GM21576 (cell line): ENCODE results near the gene AKT1.
"Not testable (repeated sequence)": the region's sequence is repeated elsewhere in the genome, so short reads cannot be mapped to it uniquely, and the experiment has no call there.

Source experiments
- ATAC-seq: cut with Tn5 transposase; IDR thresholded peaks from one replicate; pipeline ENCODE4 v1.9.1; 2021; ENCODE audit warnings: mild to moderate bottlenecking, moderate library complexity; ENCODE audit not compliant: unreplicated experiment

Gene AKT1

DNA sequence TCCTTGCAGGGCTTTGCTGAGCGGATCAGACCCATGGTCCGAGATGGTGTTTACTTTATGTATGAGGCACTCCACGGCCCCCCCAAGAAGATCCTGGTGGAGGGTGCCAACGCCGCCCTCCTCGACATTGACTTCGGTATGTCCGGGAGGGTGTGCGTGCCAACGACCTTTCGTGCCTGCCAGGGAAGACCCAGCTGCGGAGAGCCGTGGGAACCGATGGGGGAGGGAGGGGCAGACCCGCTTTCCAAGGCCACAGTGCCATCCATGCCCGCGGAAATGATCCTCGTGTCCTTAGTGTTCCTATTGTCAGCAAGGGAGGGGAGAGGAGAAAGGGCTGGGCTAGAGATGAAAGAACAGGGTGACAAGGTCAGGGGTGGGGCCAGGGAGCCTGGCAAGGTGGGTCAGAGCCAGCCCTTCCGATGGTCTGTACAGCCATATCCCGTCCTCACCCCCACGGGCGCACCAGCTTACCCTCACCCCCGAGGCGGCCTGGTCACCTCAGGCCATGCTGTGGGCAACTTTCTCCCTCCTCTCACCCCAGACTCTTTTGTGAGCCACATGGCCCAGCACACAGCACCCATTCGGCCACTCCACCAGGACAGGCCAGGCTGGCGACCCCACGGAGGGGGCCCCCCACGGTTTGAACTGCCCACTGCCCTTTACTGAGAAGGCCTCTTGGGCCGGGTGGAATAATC, 54.3 kb downstream of the AKT1 start:
- ATAC-seq, result no peak

DNA sequence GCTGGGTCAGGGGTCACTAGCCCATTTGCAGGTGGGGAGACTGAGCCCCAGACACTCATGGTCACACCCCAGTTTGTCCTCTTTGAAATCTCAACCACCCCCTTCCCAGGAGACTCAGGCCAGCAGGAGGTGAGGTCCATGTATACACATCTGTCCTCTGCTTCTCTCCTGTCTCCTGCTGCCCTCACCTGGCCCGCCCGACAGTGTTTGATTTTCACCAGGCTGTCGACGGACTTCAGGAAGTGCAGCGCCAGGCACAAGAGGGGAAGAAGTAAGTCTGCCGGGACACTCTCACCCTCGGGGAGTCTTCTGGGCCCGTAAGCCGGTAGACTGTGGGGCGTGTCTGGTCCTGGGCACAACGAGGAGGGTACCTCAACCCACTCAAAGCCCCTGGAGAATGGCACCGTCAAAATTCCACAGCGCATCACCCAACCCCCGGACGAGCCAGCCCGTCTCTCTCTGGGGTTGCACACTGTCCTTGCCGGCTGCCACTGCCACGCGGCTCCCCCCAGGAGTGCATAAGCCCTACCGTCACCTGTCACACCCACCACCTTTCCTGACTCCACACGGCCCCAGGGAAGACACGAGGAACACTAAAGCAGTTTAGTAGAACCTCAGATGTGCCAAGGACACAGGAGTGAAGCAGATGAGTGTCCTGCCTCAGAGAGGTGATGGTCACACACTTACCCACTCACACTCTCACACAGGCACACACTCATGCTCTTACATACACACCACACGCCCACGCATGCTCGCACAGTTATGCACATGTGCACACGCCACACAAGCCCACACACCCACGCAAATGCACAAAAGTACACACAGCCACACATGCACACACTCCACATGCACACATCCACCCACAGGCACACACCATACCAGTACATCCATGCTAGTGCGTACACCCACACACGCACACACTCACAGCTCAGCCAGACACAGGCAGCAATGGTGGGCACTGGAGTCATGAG, 55.7 kb downstream of the AKT1 start:
- no peak for ATAC-seq

DNA sequence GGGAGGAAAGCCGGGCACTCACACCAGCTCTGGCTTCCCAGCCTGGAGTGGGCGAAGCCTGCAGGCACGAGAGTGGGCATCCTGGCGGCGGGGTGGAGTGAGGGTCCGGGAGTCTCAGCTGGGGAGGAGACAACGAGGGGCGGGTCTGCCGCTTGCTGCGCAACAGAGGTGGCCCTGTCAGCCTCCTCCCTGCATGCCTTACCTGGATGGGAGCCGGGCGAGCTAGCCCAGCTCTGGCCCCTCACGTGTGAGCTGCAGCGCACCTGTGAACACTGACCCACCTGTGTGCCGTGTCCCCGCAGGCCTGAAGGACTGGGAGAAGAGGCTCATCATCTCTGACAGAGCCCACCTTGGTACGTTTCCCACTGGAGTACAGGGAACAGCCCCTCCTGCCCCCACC, 56.5 kb downstream of the AKT1 start:
- no peak for ATAC-seq

DNA sequence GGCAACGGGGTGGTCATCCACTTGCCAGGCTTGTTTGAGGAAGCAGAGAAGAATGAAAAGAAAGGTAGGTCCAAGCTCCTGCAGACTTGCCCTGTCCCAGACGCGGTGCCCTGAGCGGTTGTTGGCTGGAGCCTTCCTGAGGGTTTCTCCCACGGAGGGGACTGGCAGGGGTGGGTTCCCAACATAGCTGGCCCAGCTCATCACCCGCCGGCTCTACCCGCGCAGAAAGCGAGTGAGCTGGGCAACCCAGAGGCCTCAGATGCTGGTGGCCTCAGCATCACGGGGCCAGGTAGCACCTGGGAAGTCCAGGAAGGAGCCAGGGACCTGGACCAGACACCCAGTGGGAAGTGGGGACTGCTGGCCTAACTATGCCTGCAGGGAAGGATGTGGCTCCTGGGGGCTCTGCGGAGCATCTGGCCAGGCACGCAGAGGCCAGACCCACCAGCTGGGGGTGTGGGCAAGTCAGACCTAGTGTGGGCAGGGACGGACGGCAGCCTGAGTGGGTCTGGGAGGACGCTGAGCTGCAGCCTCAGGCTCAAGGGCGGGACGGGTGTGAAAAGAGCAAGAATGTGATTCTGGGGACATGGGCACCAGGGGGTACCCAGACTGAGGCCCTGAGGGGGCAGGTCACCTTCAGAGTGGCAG, 57.1 kb downstream of the AKT1 start:
- no peak for ATAC-seq

- ATAC-seq, result no peak
Observed at GRCh38 chr14:104735830-104736642, 59.5 kb downstream of the AKT1 start.

DNA sequence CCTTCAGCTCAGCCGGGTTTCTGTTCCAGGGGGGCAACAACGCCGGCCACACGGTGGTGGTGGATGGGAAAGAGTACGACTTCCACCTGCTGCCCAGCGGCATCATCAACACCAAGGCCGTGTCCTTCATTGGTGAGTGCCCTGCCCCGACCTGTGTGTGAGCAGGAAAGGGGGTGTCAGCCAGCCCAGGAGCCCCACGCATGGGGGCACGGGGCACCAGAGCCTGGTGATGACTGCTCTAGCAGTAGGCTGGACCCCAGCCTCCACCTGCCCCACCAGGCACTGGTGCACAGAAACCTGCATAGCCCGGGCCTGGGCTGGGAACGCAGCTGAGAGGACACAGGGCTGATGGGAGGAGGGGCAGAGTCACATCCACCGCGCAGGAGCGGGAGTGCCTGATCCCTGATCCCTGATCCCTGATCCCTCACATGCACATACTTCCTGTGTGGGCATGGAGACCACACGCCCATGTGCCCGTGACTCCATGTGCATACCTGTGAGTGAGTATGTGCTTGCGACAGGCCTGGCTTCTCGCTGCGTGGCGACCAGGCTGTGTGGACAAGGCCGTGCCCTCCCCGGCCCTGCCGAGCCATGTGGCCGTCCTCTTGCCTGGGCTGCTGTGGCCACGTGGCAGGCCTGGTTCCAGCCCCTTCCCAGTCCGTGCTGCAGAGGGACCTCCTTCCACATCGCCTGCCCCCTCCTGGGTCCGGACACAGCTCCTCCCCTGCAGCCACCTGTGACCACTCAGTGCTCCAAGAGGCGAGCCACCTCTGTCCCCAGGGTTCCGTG, 60.4 kb downstream of the AKT1 start:
- no peak for ATAC-seq

- ATAC-seq, result no peak
Observed at GRCh38 chr14:104734601-104734990, 61.0 kb downstream of the AKT1 start.

- no peak for ATAC-seq
Observed at GRCh38 chr14:104734051-104734587, 61.4 kb downstream of the AKT1 start.

DNA sequence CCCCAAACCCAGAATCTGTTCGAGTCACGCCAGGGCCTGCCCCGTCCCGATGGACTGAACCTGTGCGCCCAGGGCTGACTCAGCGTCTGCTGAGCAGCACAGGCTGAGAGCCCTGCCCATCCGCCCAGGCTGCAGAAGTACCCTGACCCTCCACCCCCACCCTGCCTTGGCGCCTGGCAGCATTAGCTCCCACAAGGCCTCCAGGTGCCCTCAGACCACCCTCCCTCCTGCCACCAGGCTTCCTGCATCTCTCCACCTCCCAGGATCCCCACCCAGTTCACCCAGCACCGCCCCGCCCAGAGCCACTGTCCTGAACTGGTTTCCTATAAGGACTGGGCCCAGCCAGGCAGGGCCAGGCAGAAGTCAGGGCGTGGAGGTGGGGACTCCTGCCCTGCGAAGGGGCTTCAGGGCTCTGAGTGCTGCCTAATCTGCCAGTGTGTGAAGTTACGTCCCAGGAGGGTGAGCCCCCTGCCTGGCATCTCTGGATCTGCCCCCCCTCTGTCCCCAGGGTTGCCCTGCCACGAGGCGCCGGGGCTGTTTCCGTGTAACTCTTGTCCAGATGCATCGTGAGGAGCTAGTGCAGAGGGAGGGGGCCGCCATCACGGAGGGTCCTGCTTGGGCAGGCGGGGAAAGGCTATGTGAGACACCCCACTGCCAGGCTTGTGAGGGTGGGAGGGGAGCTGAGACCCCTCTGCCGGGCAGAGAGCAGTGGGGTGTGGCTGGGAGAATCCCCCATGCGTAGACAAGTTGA, 62.4 kb downstream of the AKT1 start:
- ATAC-seq, result no peak

- ATAC-seq, result no peak
Observed at GRCh38 chr14:104732355-104732804, 63.2 kb downstream of the AKT1 start.

DNA sequence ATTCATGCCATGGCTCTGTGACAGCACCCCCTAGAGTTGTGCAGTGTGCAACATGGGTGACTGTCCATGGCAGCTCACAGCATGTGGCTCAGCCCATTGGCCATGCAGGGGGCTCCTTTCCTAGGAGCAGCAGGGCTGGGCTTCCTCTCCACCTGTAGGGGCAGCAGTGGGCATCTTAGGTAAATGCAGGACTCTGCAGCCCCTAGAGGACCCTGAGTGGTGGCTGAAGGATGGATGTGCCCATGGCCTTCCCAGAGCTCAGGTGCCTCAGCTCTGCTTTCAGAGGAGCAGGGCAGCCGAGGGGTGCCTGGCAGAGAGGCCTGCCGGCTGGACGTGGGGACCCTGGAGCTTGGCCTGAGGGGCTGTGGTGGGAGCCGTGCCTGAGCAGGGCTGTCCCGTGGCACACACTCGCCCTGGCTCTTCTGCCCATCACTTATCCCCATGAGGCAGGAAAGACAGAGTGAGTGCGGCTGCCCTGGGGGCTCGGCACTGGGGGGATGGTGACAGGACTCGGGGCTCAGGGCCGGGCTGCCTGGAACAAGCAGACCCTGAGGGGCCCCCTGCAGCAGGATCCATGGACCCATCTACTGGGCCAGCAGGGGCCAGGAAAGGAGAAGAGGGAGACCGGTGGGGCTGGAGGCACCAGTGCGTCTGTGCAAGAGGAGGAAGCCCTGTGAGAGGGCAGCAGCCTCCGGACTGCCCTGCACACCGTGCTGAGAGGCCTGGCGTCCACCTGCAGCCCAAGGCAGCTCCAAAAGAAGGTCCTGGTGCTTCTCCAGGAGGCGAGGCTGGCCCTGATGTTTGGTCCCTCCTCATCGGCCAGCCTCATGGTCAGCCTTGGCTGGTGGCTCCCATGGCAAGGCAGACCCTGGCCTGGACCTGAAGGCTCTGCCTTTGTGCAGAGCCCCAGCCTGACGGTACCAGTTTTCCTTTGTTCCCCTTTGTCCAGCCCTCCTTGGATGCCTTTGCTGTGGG, 63.9 kb downstream of the AKT1 start:
- ATAC-seq, result no peak

DNA sequence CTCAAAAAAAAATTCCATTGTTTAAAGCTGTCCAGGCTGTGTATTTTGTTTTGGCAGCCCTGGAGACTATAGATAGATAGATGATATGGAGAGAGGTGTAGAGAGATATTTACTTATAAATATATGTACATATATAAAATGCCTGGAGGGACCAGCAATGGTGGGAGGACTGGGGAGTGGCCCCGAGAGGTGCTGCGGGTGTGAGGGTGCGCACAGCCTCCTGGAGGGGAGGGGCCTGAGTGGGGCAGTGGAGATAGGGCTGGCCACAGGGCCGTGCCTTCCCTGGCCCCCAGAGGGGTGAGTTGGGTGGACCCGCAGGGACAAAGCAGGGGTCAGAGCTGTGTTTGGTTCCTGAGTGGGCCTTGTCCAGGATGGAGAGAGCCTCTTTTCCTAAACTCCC, 65.1 kb downstream of the AKT1 start:
- ATAC-seq, result no peak

GRCh38 chr14:104729835-104730181, 65.7 kb downstream of the AKT1 start:
- ATAC-seq, result no peak

DNA sequence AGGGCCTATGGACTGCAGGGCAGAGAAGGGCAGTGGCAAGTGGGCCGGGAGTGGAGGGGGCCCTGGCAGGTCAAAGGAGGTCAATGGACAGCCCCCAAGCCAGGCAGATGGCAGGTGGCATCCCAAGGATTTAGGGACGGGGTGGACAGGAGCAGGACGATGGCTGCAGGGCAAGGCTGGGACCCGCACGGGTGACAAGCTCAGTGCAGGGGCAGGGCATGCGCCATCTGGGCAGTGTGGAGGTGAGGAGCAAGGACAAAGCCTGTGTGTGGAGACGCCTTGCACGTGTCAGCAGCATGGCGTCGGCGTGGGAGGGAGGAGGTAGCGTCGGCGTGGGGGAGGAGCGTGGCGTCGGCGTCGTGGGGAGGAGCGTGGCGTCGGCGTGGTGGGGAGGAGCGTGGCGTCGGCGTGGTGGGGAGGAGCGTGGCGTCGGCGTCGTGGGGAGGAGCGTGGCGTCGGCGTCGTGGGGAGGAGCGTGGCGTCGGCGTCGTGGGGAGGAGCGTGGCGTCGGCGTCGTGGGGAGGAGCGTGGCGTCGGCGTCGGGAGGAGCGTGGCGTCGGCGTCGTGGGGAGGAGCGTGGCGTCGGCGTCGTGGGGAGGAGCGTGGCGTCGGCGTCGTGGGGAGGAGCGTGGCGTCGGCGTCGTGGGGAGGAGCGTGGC, 66.2 kb downstream of the AKT1 start:
- ATAC-seq, result not testable (repeated sequence)

- no peak for ATAC-seq
Observed at GRCh38 chr14:104728631-104729030, 66.9 kb downstream of the AKT1 start.

DNA sequence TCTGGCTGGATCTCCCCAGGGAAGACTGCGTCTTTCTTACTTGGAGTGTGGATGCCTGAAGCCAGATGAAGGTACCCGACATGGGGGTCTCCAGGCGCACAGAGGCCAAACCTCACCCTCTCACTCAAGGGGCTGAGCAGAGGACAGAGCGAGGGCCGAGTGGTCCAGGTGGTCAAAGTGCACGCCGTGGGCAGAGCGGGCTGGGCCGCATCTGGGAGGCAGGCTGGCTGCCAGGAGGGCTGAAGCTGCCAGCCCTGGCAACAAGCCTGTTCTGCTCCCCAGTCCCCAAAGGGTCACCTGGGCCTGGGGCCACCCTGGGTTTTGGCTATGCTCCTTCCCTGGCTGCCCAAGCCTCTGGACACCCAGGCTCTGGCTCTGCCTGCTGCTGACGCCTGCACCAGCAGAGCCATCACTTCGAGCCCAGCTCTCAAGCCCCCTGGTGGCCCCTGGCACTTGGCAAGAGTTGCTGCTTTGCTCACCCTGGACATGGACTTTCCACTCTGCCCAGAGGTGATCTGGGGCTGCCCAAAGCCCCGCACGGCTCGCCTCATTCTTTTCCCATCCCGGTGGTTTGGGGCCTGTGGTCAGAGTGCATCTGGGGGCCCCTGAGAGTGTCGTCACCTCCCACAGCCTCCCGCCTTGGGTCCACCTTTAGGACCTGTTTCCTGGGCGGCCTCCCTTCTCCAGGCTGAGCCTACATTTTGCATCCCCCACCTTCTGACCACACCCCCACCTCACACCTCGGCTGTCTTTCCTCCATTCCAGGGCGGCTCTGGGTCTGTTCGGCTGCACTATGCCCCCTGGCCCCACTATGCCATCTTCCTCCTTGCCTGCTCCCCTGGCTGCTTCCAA, 68.7 kb downstream of the AKT1 start:
- ATAC-seq, result no peak
